ENCODE data around the gene ARL17B. TPM values are rescaled to one million over a fixed set of nuclear protein-coding genes. Genes with fewer than 3 reads are reported as not detected.

Gene ARL17B
- total RNA-seq (ENCODE audit: low replicate concordance) = 2.0 and 2.2 TPM in 2 replicates

GRCh38 chr17:46361755-46362154 is at the start of gene ARL17B:
ARL17B (minus strand) TSS chr17:46361766; CDS start chr17:46358397, 3,369 bp downstream.

GRCh38 chr17:46294831-46295230 is 66.7 kb downstream of the ARL17B start, which contains the start of gene LRRC37A:
LRRC37A (plus strand) TSS chr17:46295131; CDS start chr17:46295134, 3 bp downstream.

Other genes with a start within 250 kb of the ARL17B start
- gene KANSL1, start 168.3 kb downstream of the ARL17B start, total RNA-seq (ENCODE audit: low replicate concordance) = 35.8 and 41.9 TPM in 2 replicates
- gene LRRC37A, start 66.6 kb downstream of the ARL17B start, total RNA-seq (ENCODE audit: low replicate concordance) = 0.70 and 1.2 TPM in 2 replicates
- 1.2 and 1.6 TPM in 2 replicates for gene LRRC37A2, start 150.7 kb upstream of the ARL17B start, total RNA-seq (ENCODE audit: low replicate concordance)
- gene ARL17A, start 217.9 kb upstream of the ARL17B start, total RNA-seq (ENCODE audit: low replicate concordance) = 1.3 and 2.1 TPM in 2 replicates
- 39.2 and 49.4 TPM in 2 replicates for gene NSF, start 228.9 kb upstream of the ARL17B start, total RNA-seq (ENCODE audit: low replicate concordance)